Breast epithelium (tissue), 4 donors: ENCODE data around the gene CNTNAP2. TPM values are rescaled to one million over a fixed set of nuclear protein-coding genes. Genes with fewer than 3 reads are reported as not detected.

Source experiments
- DNase-seq, 2 donors: peaks; one replicate each; pipeline ENCODE4 v3.0.0-alpha.2; 2019; ENCODE audit warnings: low spot score in 2 of 2
- H3K27ac ChIP-seq, 2 donors: fragments of 200-600 bp; sonication (generic) in 1 of 2; one replicate each; pipeline ENCODE4 v1.5.1; 2016 to 2019; ENCODE audit warnings: mild to moderate bottlenecking in 1 of 2
- H3K27me3 ChIP-seq, 2 donors: fragments of 200-600 bp; sonication (generic) in 1 of 2; one replicate each; pipeline versions ENCODE4 v1.5.1 to v1.6.0; 2017 to 2019; ENCODE audit warnings: control low read depth in 1 of 2, mild to moderate bottlenecking in 1 of 2
- H3K36me3 ChIP-seq: fragments of 200-600 bp; one replicate; pipeline ENCODE4 v1.5.1; 2019
- H3K4me1 ChIP-seq, 2 donors: fragments of 200-600 bp; sonication (generic); one replicate each; pipeline ENCODE4 v1.5.1; 2016 to 2019; ENCODE audit warnings: control low read depth in 1 of 2
- H3K4me3 ChIP-seq, 3 donors: fragments of 200-600 bp; sonication (generic); 1 replicate in 2 of 3; 2 replicates in 1 of 3; pipeline ENCODE4 v1.5.1; 2016 to 2019; ENCODE audit warnings: mild to moderate bottlenecking in 3 of 3, moderate library complexity in 2 of 3
- H3K9me3 ChIP-seq, 2 donors: fragments of 200-600 bp; sonication (generic) in 1 of 2; one replicate each; pipeline ENCODE4 v1.5.1; 2016 to 2019; ENCODE audit warnings: control low read depth in 1 of 2
- CTCF ChIP-seq, 3 donors: fragments of 450-650 bp; IDR thresholded peaks; one replicate each; pipeline ENCODE4 v1.5.1; 2016 to 2017; ENCODE audit warnings: antibody characterized with exemption in 3 of 3, mild to moderate bottlenecking in 3 of 3, moderate library complexity in 3 of 3
- POLR2A ChIP-seq: fragments of 450-650 bp; IDR thresholded peaks from one replicate; pipeline ENCODE4 v1.6.1; 2016; ENCODE audit warnings: antibody characterized with exemption, mild to moderate bottlenecking, moderate library complexity
- POLR2AphosphoS5 ChIP-seq, 3 donors: sonication (generic); formaldehyde crosslinking; IDR thresholded peaks; one replicate each; pipeline ENCODE4 v1.6.1; 2017; ENCODE audit warnings: antibody characterized with exemption in 3 of 3
- intact Hi-C: fragments of 100-400 bp; cut with DNase I; formaldehyde crosslinking; loops from one replicate; pipeline ENCODE4 v1.15.1; 2023; ENCODE audit warnings: low total_unique reads
- total RNA-seq, 3 donors: library from RNA; depleted of rRNA; stranded (reverse); fragments of >200 nt; gene quantifications; one replicate each; pipeline ENCODE4 v1.1.0, GENCODE V29; 2016

The CNTNAP2 gene
- total RNA-seq, 3 donors from 2014 or later, result 0.29 to 0.66 TPM; not detected in 1

GRCh38 chr7:147170341-147171012, 1053.9 kb downstream of the CNTNAP2 start:
- Histone ChIP-seq H3K4me3 (no peak overlapping the region), H3K36me3 (no peaks in the 10 kb centered on the region), H3K27me3 (no peaks in the 10 kb centered on the region), H3K4me1 (no peaks in the 10 kb centered on the region), H3K27ac (no peak overlapping the region), H3K9me3 (no peaks in the 10 kb centered on the region)
- TF ChIP-seq POLR2AphosphoS5 (IDR thresholded peaks at IDR 0.05) (no peak), POLR2A (no peak), CTCF (IDR thresholded peaks at IDR 0.05) (no peak)
- intact Hi-C loops, result no loop called here
- DNase-seq, result no peak

GRCh38 chr7:147171013-147171391, 1054.4 kb downstream of the CNTNAP2 start:
- no peaks in the 10 kb centered on the region for H3K36me3 ChIP-seq
- H3K27ac ChIP-seq, result no peak overlapping the region
- TF ChIP-seq POLR2A (no peak), CTCF (IDR thresholded peaks at IDR 0.05) (no peak), POLR2AphosphoS5 (IDR thresholded peaks at IDR 0.05) (no peak)
- DNase-seq, result no peak
- intact Hi-C loops, result no loop called here
- H3K9me3 ChIP-seq, result no peaks in the 10 kb centered on the region
- no peaks in the 10 kb centered on the region for H3K4me1 ChIP-seq
- H3K4me3 ChIP-seq, result no peak overlapping the region
- H3K27me3 ChIP-seq, result no peaks in the 10 kb centered on the region

- Histone ChIP-seq H3K27ac (no peak overlapping the region), H3K27me3 (no peaks in the 10 kb centered on the region), H3K9me3 (no peaks in the 10 kb centered on the region), H3K4me3 (no peak overlapping the region), H3K36me3 (no peaks in the 10 kb centered on the region), H3K4me1 (no peaks in the 10 kb centered on the region)
- no peak for TF ChIP-seq POLR2A
- TF ChIP-seq CTCF (IDR thresholded peaks at IDR 0.05), result no peak
- TF ChIP-seq POLR2AphosphoS5 (IDR thresholded peaks at IDR 0.05), result no peak
- DNase-seq, result no peak
- intact Hi-C loops, result no loop called here
Observed at GRCh38 chr7:147173883-147174282, 1057.3 kb downstream of the CNTNAP2 start.

- DNase-seq, result no peak
- H3K27me3 ChIP-seq, result no peaks in the 10 kb centered on the region
- no peaks in the 10 kb centered on the region for H3K9me3 ChIP-seq
- H3K36me3 ChIP-seq, result no peaks in the 10 kb centered on the region
- no peak overlapping the region for H3K27ac ChIP-seq
- TF ChIP-seq POLR2A, result no peak
- TF ChIP-seq POLR2AphosphoS5 (IDR thresholded peaks at IDR 0.05), result no peak
- TF ChIP-seq CTCF (IDR thresholded peaks at IDR 0.05), result no peak
- intact Hi-C loops, result no loop called here
- H3K4me3 ChIP-seq, result no peak overlapping the region
- H3K4me1 ChIP-seq, result no peaks in the 10 kb centered on the region
Observed at GRCh38 chr7:147182874-147183273, 1066.3 kb downstream of the CNTNAP2 start.

GRCh38 chr7:147183276-147183675, 1066.7 kb downstream of the CNTNAP2 start:
- Histone ChIP-seq H3K27ac (no peak overlapping the region), H3K9me3 (no peaks in the 10 kb centered on the region), H3K36me3 (no peaks in the 10 kb centered on the region), H3K4me1 (no peaks in the 10 kb centered on the region), H3K27me3 (no peaks in the 10 kb centered on the region), H3K4me3 (no peak overlapping the region)
- TF ChIP-seq CTCF (IDR thresholded peaks at IDR 0.05) (no peak), POLR2A (no peak), POLR2AphosphoS5 (IDR thresholded peaks at IDR 0.05) (no peak)
- DNase-seq, result no peak
- intact Hi-C loops, result no loop called here
